Activated T-cell treated with anti-CD3 and anti-CD28 coated beads for 48 hours (primary cell): Measurements from ENCODE around the gene GALNT9.
"Not testable (repeated sequence)": the region's sequence is repeated elsewhere in the genome, so short reads cannot be mapped to it uniquely, and the experiment has no call there.

Source experiments
- DNase-seq: peaks from one replicate; pipeline ENCODE4 v3.0.0-alpha.2; 2020; ENCODE audit warnings: low read depth

The GALNT9 gene

GRCh38 chr12:132229193-132229760, 100.1 kb downstream of the GALNT9 start:
- DNase-seq: no peak

- DNase-seq: no peak
Measured at GRCh38 chr12:132228476-132229192, 100.8 kb downstream of the GALNT9 start.

GRCh38 chr12:132227782-132228475, 101.5 kb downstream of the GALNT9 start:
- DNase-seq: no peak

DNA sequence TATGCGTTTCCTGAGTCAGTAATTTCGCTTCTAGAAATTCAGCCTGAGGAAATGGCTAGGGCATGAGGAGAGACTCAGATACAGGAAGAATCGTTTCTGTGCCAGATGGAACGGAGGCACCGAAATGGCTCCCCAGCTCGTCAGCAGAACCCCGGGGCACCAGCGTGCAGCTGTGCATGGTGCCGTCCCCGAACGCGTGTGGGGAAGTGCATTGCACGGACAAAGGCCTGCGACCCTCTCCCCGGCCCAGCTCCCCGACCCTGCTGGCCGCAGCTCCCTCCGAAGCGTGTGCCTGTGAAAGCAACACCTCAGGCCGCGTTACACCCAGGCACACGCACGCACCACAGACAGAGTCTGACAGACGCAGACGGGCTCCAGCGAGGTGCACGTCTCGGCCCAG, 102.3 kb downstream of the GALNT9 start:
- no peak for DNase-seq

- DNase-seq: no peak
Measured at GRCh38 chr12:132226604-132227003, 102.8 kb downstream of the GALNT9 start.

DNA sequence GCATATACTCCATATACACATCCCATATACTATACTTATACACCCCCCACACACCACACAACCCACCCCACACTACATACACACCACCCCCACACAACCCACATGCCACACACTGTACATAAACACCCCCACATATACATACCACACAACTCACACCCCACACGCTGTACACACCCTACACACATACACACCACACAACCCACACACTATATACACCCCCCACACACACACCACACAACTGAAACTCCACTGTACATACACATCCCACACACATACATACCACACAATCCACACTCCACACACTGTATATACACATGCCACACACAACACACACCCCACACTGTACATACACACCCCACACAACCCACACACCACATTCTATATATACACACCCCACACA, 104.2 kb downstream of the GALNT9 start:
- no peak for DNase-seq

GRCh38 chr12:132224484-132224883, 104.9 kb downstream of the GALNT9 start:
- no peak for DNase-seq

DNA sequence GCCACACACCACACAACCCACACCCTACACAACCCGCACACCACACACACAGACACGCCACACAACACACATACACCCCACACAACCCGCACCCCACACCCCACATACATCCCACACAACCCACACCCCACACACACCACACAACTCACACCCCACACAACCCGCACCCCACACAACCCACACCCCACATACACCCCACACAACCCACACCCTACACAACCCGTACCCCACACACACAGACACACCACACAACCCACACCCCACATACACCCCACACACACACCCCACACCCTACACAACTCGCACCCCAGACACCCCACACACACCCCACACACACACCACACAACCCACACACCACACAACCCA, 106.6 kb downstream of the GALNT9 start:
- DNase-seq: no peak

GRCh38 chr12:132222096-132222807, 107.1 kb downstream of the GALNT9 start:
- peak; percentile 11 for DNase-seq

GRCh38 chr12:132219761-132220160, 109.6 kb downstream of the GALNT9 start:
- DNase-seq: not testable (repeated sequence)

- no peak for DNase-seq
Measured at GRCh38 chr12:132219323-132219722, 110.1 kb downstream of the GALNT9 start.

GRCh38 chr12:132218915-132219314, 110.5 kb downstream of the GALNT9 start:
- no peak for DNase-seq

DNA sequence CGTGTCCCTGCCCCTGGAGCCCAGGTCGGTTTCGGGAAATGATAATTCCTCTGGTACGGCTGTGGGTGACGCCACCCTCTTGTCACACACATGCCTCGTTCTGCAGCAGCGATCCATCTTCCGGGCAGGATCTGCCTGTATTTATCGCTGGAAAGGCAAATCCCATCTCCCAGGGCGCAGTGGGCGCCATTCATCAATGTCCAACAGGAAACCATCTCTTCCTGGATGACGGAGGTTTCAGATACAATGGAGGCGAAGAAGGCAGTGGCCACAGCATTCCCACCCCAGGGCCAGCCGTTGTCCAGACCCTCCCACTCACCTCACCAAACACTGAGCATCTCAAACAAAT, 110.9 kb downstream of the GALNT9 start:
- DNase-seq: no peak

DNA sequence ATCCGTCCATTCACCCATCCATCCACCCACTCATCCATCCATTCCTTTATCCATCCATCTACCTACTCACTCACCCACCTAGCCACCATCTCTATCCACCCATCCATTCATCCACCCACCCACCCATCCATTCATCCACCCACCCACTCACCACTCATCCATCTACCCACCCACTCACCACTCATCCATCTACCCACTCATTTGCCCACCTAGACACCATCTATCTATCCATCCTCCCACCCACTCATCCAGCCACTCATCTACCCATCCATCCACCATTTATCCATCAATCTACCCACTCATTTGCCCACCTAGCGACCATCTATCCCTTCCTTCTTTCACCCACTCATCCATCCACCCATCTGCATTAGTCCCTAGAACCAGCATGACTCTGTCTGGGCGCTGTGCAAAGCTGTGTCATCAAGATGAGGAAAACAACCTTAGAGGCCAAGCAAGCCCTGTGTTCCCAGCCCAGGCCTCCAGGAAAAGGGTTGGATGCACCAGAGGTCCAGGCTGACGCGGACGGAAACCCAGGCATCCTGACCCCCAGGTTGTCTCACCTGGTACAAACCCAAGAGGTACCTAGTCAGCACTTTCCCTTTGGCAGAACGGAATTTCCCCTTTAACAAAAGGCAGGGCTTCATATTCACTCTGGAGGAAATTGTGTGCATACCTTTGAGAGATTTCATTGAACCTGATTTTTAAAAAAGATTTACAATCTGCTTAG, 111.4 kb downstream of the GALNT9 start:
- DNase-seq: no peak

- no peak for DNase-seq
Measured at GRCh38 chr12:132217371-132217770, 112.0 kb downstream of the GALNT9 start.

DNA sequence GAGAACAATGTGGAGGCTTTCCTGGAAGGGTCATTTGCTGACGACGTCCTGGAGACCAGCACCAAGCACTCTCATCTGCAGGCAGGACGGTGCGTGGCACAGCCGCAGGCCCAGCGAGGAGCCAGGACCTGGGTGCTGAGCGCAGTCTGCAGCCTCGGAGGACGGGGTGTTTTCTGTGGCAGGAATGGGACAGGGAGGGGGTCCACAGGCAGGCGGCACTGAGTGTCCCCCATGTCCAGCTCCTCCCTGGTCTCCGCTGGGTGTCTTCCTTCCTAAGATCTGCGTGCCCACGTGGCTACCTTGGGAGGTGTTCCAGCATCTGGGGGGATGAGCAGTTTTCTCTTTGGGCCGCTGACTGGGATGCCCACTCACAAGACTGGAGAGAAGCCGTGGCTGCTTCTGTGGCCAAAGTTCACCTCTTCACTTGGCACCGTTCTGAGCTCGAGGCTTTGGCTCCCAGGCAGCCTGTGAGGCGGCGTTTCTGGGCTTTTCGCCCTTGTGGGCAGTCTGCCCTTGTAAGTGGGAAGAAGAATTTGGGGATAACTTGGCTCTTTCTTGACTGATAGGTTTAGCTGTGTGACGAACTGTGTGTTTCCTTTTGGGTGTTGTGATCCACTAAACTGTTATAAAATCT, 112.9 kb downstream of the GALNT9 start:
- no peak for DNase-seq

DNA sequence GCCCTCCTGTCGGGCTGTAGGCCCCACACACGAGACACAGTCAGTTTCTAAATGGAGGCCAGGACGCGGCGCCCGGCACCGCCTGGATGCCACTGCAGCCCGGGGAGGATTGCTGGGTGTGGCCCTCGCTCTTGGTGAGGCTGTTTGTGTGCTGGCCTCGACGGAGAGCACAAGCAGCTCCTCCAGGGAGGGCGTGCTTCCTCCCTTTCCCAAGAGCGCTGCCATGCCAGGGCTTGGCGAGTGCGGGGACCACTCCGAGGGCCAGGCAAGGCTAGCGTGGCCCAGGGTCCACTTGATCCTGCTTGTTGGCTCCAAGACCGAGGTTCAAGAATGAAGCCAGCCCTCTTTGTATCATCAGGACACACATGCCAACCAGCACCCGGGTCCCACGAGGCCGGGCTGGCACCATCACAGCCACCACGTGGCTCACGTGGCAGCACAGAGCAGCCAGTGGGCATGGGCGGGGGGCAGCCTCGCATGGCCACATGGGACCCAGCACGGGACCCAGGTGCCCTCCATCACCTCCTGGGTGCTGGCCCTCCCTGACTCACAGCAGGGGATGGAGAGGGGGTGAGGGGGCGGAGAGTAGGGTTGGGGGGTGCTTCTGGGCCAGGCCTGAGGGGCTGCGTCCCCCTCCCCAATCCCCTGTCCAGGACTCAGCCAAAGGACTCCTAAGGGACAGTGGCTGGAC, 113.9 kb downstream of the GALNT9 start:
- DNase-seq: no peak

- no peak for DNase-seq
Measured at GRCh38 chr12:132214891-132215290, 114.5 kb downstream of the GALNT9 start.

DNA sequence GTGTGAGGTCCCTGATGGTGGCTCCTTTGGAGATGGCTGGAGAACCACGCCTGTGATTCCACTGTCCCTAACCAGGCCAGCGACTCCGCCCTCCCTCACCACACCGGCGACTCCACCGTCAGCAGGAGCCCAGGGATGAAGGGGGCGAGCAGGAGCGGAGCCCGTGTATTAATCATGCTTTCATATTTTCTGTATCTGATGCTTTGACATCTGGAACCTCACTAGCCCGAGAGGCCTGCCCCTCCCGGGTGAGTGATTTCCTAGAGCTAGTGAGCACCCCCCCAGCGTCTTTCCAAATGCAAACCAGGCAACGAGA, 115.3 kb downstream of the GALNT9 start:
- DNase-seq: no peak

DNA sequence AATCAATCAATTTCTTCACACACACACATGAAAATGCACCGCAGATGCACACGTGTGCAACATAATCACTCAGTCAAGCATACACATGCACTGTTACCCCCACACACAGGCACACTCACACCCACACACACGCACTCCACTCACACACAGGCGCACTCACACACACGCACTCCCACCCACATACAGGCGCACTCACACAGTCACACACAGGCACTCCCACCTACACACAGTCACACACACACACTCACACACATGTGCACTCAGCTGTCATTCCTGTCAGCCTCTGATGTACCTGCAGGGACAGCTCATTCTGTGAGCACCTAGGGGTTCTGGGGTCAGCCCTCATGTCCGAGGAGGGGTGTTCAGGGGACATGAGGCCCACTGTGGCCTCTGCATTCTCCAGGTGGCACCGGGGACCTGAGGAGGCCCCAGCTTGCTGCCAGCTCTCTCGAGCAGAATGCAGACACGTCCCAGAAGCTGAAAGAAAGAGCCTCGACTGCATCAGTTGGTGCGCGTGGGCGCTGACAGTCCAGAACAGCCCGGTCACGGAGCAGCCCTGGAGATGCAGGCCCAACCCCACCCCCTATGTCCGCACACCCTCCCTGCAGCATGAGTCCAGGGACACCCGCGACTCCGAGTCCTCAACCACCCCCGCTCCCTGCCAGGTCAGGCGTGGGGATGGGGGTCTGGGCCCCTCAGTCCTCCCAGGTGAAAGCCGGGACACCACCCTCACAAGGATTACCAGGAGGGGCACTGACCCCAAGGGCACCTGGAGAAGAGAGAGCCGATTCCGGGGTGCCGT, 115.8 kb downstream of the GALNT9 start:
- no peak for DNase-seq

GRCh38 chr12:132211816-132212215, 117.6 kb downstream of the GALNT9 start:
- no peak for DNase-seq
